Mucosa of stomach (tissue), 1 donor: Measurements from ENCODE around the gene OR52B2.
"Not testable (repeated sequence)": the region's sequence is repeated elsewhere in the genome, so short reads cannot be mapped to it uniquely, and the experiment has no call there.

Experiments used
- H3K27me3 ChIP-seq: one replicate; pipeline ENCODE4 v1.7.0; 2013; ENCODE audit warnings: mild to moderate bottlenecking, low read length; ENCODE audit not compliant: control insufficient read depth, insufficient read depth
- H3K36me3 ChIP-seq: one replicate; pipeline ENCODE4 v1.7.0; 2013; ENCODE audit warnings: low read length; ENCODE audit not compliant: control insufficient read depth, insufficient read depth
- H3K4me1 ChIP-seq: one replicate; pipeline ENCODE4 v1.7.0; 2013; ENCODE audit warnings: mild to moderate bottlenecking, low read length; ENCODE audit not compliant: control insufficient read depth, insufficient read depth
- H3K4me3 ChIP-seq: one replicate; pipeline ENCODE4 v1.7.0; 2013; ENCODE audit warnings: low read length
- H3K9ac ChIP-seq: one replicate; pipeline ENCODE4 v1.7.0; 2013; ENCODE audit warnings: mild to moderate bottlenecking, low read length, moderate library complexity
- H3K9me3 ChIP-seq: one replicate; pipeline ENCODE4 v1.7.0; 2013; ENCODE audit warnings: mild to moderate bottlenecking, low read length, moderate library complexity; ENCODE audit not compliant: control insufficient read depth
- donor health status: Pancreatic carcinoma.

OR52B2 gene

GRCh38 chr11:6201481-6201880 lies 31.4 kb upstream of the OR52B2 start:
- Histone ChIP-seq H3K36me3 (no peaks in the 10 kb centered on the region), H3K4me1 (no peaks in the 10 kb centered on the region), H3K27me3 (no peaks in the 10 kb centered on the region), H3K4me3 (no peak overlapping the region), H3K9ac (no peak overlapping the region), H3K9me3 (no peaks in the 10 kb centered on the region)

GRCh38 chr11:6200975-6201374 lies 30.8 kb upstream of the OR52B2 start:
- Histone ChIP-seq H3K27me3 (no peaks in the 10 kb centered on the region), H3K9ac (no peak overlapping the region), H3K36me3 (no peaks in the 10 kb centered on the region), H3K4me1 (no peaks in the 10 kb centered on the region), H3K4me3 (no peak overlapping the region), H3K9me3 (no peaks in the 10 kb centered on the region)

GRCh38 chr11:6199174-6199810 lies 29.2 kb upstream of the OR52B2 start, which contains the start of gene OR52W1:
TSS of gene OR52W1 (plus strand) at chr11:6199224. CDS start at chr11:6199224, 0 bp downstream.
- Histone ChIP-seq H3K9me3 (no peaks in the 10 kb centered on the region), H3K27me3 (no peaks in the 10 kb centered on the region), H3K4me1 (no peaks in the 10 kb centered on the region), H3K36me3 (no peaks in the 10 kb centered on the region), H3K9ac (no peak within 1 kb of the TSS), H3K4me3 (no peak within 1 kb of the TSS)

- no peak overlapping the region for H3K4me3 ChIP-seq
- no peaks in the 10 kb centered on the region for H3K36me3 ChIP-seq
- no peaks in the 10 kb centered on the region for H3K4me1 ChIP-seq
- no peaks in the 10 kb centered on the region for H3K9me3 ChIP-seq
- no peak overlapping the region for H3K9ac ChIP-seq
- no peaks in the 10 kb centered on the region for H3K27me3 ChIP-seq
Observed at GRCh38 chr11:6197466-6198200, 27.5 kb upstream of the OR52B2 start.

- no peaks in the 10 kb centered on the region for H3K36me3 ChIP-seq
- no peaks in the 10 kb centered on the region for H3K27me3 ChIP-seq
- H3K9ac ChIP-seq, result no peak overlapping the region
- no peaks in the 10 kb centered on the region for H3K9me3 ChIP-seq
- H3K4me3 ChIP-seq, result no peak overlapping the region
- no peaks in the 10 kb centered on the region for H3K4me1 ChIP-seq
Observed at GRCh38 chr11:6196396-6196795, 26.3 kb upstream of the OR52B2 start.

GRCh38 chr11:6194065-6194581 lies 24.0 kb upstream of the OR52B2 start:
- Histone ChIP-seq H3K36me3 (no peaks in the 10 kb centered on the region), H3K4me1 (no peaks in the 10 kb centered on the region), H3K27me3 (no peaks in the 10 kb centered on the region), H3K9ac (no peak overlapping the region), H3K9me3 (no peaks in the 10 kb centered on the region), H3K4me3 (no peak overlapping the region)

- no peak overlapping the region for H3K4me3 ChIP-seq
- no peaks in the 10 kb centered on the region for H3K9me3 ChIP-seq
- no peaks in the 10 kb centered on the region for H3K4me1 ChIP-seq
- no peaks in the 10 kb centered on the region for H3K36me3 ChIP-seq
- no peaks in the 10 kb centered on the region for H3K27me3 ChIP-seq
- H3K9ac ChIP-seq, result no peak overlapping the region
Observed at GRCh38 chr11:6191742-6192141, 21.6 kb upstream of the OR52B2 start.

- H3K9ac ChIP-seq, result no peak overlapping the region
- no peaks in the 10 kb centered on the region for H3K9me3 ChIP-seq
- no peaks in the 10 kb centered on the region for H3K27me3 ChIP-seq
- H3K36me3 ChIP-seq, result no peaks in the 10 kb centered on the region
- H3K4me1 ChIP-seq, result no peaks in the 10 kb centered on the region
- H3K4me3 ChIP-seq, result no peak overlapping the region
Observed at GRCh38 chr11:6175440-6175839, 5.3 kb upstream of the OR52B2 start.

GRCh38 chr11:6156628-6157359 lies 13.3 kb downstream of the OR52B2 start:
- no peaks in the 10 kb centered on the region for H3K4me1 ChIP-seq
- H3K4me3 ChIP-seq, result no peak overlapping the region
- H3K9ac ChIP-seq, result no peak overlapping the region
- H3K9me3 ChIP-seq, result no peaks in the 10 kb centered on the region
- no peaks in the 10 kb centered on the region for H3K27me3 ChIP-seq
- no peaks in the 10 kb centered on the region for H3K36me3 ChIP-seq

- Histone ChIP-seq H3K4me1 (no peaks in the 10 kb centered on the region), H3K27me3 (no peaks in the 10 kb centered on the region), H3K9ac (no peak overlapping the region), H3K36me3 (no peaks in the 10 kb centered on the region), H3K4me3 (no peak overlapping the region), H3K9me3 (no peaks in the 10 kb centered on the region)
Observed at GRCh38 chr11:6152126-6152525, 18.0 kb downstream of the OR52B2 start.

GRCh38 chr11:6151117-6151516 lies 19.0 kb downstream of the OR52B2 start:
- Histone ChIP-seq H3K9ac (no peak overlapping the region), H3K27me3 (no peaks in the 10 kb centered on the region), H3K36me3 (no peaks in the 10 kb centered on the region), H3K9me3 (no peaks in the 10 kb centered on the region), H3K4me3 (no peak overlapping the region), H3K4me1 (no peaks in the 10 kb centered on the region)

- not testable (repeated sequence) for H3K36me3 ChIP-seq, H3K9ac ChIP-seq, H3K4me3 ChIP-seq, H3K4me1 ChIP-seq, H3K9me3 ChIP-seq, H3K27me3 ChIP-seq
Observed at GRCh38 chr11:6143737-6144136, 26.4 kb downstream of the OR52B2 start.
